Caco-2 (cell line): ENCODE measurements around the gene COLEC11. TPM values are rescaled to one million over a fixed set of nuclear protein-coding genes. Genes with fewer than 3 reads are reported as not detected.

ENCODE experiments used
- BruUV-seq: library from RNA; stranded (reverse); fragments of 400-500 nt; replicated peaks from 2 replicates; lab custom pipeline; 2021; lab: Mats Ljungman, UMichigan
- CTCF ChIA-PET: fragments of 300-600 bp; sonication (Branson Sonifier 250); formaldehyde crosslinking; loops from one replicate; lab custom pipeline; 2022; ENCODE audit warnings: antibody characterized with exemption; lab: Charles Lee
- POLR2A ChIA-PET: fragments of 300-600 bp; sonication (Branson Sonifier 250); formaldehyde crosslinking; loops from one replicate; lab custom pipeline; 2022; ENCODE audit warnings: antibody characterized with exemption; lab: Charles Lee
- DNase-seq, 2 experiments: peaks; one replicate each; pipeline versions ENCODE4 v3.0.0 to v3.0.0-alpha.2; 2020 to 2022
- H3K27me3 ChIP-seq: replicated peaks from 2 replicates; pipeline ENCODE4 v1.6.0; 2011; ENCODE audit warnings: low read length; ENCODE audit not compliant: control insufficient read depth, insufficient read depth
- H3K36me3 ChIP-seq: 2 replicates; pipeline ENCODE4 v1.5.1; 2011; ENCODE audit warnings: low read length; ENCODE audit not compliant: control insufficient read depth, insufficient read depth
- H3K4me1 ChIP-seq: fragments of 250-450 bp; sonication (Bioruptor Pico); 2 replicates; pipeline ENCODE4 v1.5.1; 2020; ENCODE audit warnings: mild to moderate bottlenecking
- H3K4me3 ChIP-seq: 2 replicates; pipeline ENCODE4 v1.5.1; 2011; ENCODE audit warnings: low read depth, mild to moderate bottlenecking, control low read depth, low read length
- H3K9me3 ChIP-seq: fragments of 250-450 bp; sonication (Bioruptor Pico); 2 replicates; pipeline ENCODE4 v1.5.1; 2020; ENCODE audit warnings: mild to moderate bottlenecking, moderate library complexity
- H3K27ac Mint-ChIP-seq: one replicate; pipeline ENCODE4 v1.8.0; 2022; ENCODE audit warnings: mixed read lengths; ENCODE audit not compliant: unreplicated experiment
- H3K27me3 Mint-ChIP-seq: one replicate; pipeline ENCODE4 v1.8.0; 2022; ENCODE audit warnings: mixed read lengths; ENCODE audit not compliant: insufficient read depth, unreplicated experiment
- H3K36me3 Mint-ChIP-seq: one replicate; pipeline ENCODE4 v1.8.0; 2022; ENCODE audit warnings: mild to moderate bottlenecking, mixed read lengths; ENCODE audit not compliant: insufficient read depth, unreplicated experiment
- H3K4me1 Mint-ChIP-seq: one replicate; pipeline ENCODE4 v1.8.0; 2022; ENCODE audit warnings: low read depth, mixed read lengths; ENCODE audit not compliant: unreplicated experiment
- H3K4me3 Mint-ChIP-seq: one replicate; pipeline ENCODE4 v1.8.0; 2022; ENCODE audit warnings: mild to moderate bottlenecking, moderate library complexity, mixed read lengths; ENCODE audit not compliant: unreplicated experiment
- H3K9me3 Mint-ChIP-seq: one replicate; pipeline ENCODE4 v1.8.0; 2022; ENCODE audit warnings: mixed read lengths; ENCODE audit not compliant: unreplicated experiment
- CTCF ChIP-seq, 2 experiments: fragments of 200-600 bp in 1 of 2; IDR thresholded peaks; 1 replicate in 1 of 2; 2 replicates in 1 of 2; pipeline versions ENCODE4 v1.5.1 to v1.8.0; 2011 to 2022; ENCODE audit warnings: antibody characterized with exemption in 1 of 2, control low read depth in 1 of 2, inconsistent platforms in 1 of 2, low read depth in 1 of 2, low read length in 1 of 2, mild to moderate bottlenecking in 1 of 2, moderate library complexity in 1 of 2; ENCODE audit not compliant: insufficient read depth in 1 of 2, severe bottlenecking in 1 of 2, unreplicated experiment in 1 of 2
- intact Hi-C: fragments of 100-400 bp; cut with micrococcal nuclease; formaldehyde crosslinking; loops from one replicate; pipeline ENCODE4 v1.10.0; 2022; ENCODE audit not compliant: unreplicated experiment
- total RNA-seq: library from RNA; stranded (reverse); gene quantifications from 2 replicates; pipeline ENCODE4 v1.2.3, GENCODE V29; 2022

The COLEC11 gene
- total RNA-seq, 1 experiment from 2014 or later = not detected

- Histone ChIP-seq H3K4me3 (no peak overlapping the region), H3K27me3 (no peaks in the 10 kb centered on the region; the same call in 1 of the 2 replicates), H3K36me3 (no peaks in the 10 kb centered on the region), H3K9me3 (no peaks in the 10 kb centered on the region), H3K4me1 (no peaks in the 10 kb centered on the region)
- POLR2A ChIA-PET = no interaction called here
- H3K27ac Mint-ChIP-seq = no peak overlapping the region
- H3K36me3 Mint-ChIP-seq = no peaks in the 10 kb centered on the region
- H3K4me3 Mint-ChIP-seq = no peak overlapping the region
- no peaks in the 10 kb centered on the region for H3K4me1 Mint-ChIP-seq
- no TSS peak for BruUV-seq
- DNase-seq = no peak
- peaks cover 32% of the 10 kb centered on the region for H3K27me3 Mint-ChIP-seq
- H3K9me3 Mint-ChIP-seq = no peaks in the 10 kb centered on the region
- TF ChIP-seq CTCF (IDR thresholded peaks at IDR 0.05; ENCODE audit: insufficient read depth in 1 of 2, low read depth in 1 of 2, low read length in 1 of 2, severe bottlenecking in 1 of 2, unreplicated experiment in 1 of 2) = no peak
- intact Hi-C loops = no loop called here
- CTCF ChIA-PET = no interaction called here
Measured at GRCh38 chr2:3681625-3682024, 86.7 kb downstream of the COLEC11 start.

GRCh38 chr2:3682811-3683210 lies 87.9 kb downstream of the COLEC11 start:
- Mint-ChIP-seq H3K9me3 (no peaks in the 10 kb centered on the region), H3K36me3 (no peaks in the 10 kb centered on the region), H3K4me3 (no peak overlapping the region), H3K27me3 (peaks cover 28% of the 10 kb centered on the region), H3K4me1 (no peaks in the 10 kb centered on the region), H3K27ac (no peak overlapping the region)
- no TSS peak for BruUV-seq
- H3K9me3 ChIP-seq = no peaks in the 10 kb centered on the region
- H3K36me3 ChIP-seq = no peaks in the 10 kb centered on the region
- ChIA-PET POLR2A (no interaction called here), CTCF (no interaction called here)
- no peak for DNase-seq
- intact Hi-C loops = no loop called here
- no peaks in the 10 kb centered on the region for H3K4me1 ChIP-seq
- no peaks in the 10 kb centered on the region for H3K27me3 ChIP-seq
- no peak for TF ChIP-seq CTCF (IDR thresholded peaks at IDR 0.05; ENCODE audit: insufficient read depth in 1 of 2, low read depth in 1 of 2, low read length in 1 of 2, severe bottlenecking in 1 of 2, unreplicated experiment in 1 of 2)
- H3K4me3 ChIP-seq = no peak overlapping the region

- no peaks in the 10 kb centered on the region for H3K27me3 ChIP-seq
- Mint-ChIP-seq H3K36me3 (no peaks in the 10 kb centered on the region), H3K9me3 (no peaks in the 10 kb centered on the region), H3K27ac (no peak overlapping the region), H3K4me3 (no peak overlapping the region), H3K4me1 (no peaks in the 10 kb centered on the region), H3K27me3 (peaks cover 21% of the 10 kb centered on the region)
- BruUV-seq = no TSS peak
- no peak for TF ChIP-seq CTCF (IDR thresholded peaks at IDR 0.05; ENCODE audit: insufficient read depth in 1 of 2, low read depth in 1 of 2, low read length in 1 of 2, severe bottlenecking in 1 of 2, unreplicated experiment in 1 of 2)
- H3K36me3 ChIP-seq = no peaks in the 10 kb centered on the region
- ChIA-PET POLR2A (no interaction called here), CTCF (no interaction called here)
- no peak for DNase-seq
- H3K4me3 ChIP-seq = no peak overlapping the region
- no peaks in the 10 kb centered on the region for H3K4me1 ChIP-seq
- no peaks in the 10 kb centered on the region for H3K9me3 ChIP-seq
- intact Hi-C loops = no loop called here
Measured at GRCh38 chr2:3683748-3684454, 89.0 kb downstream of the COLEC11 start.
